NOMO-1 treated with dmso at 0.1 percent for 144 hours (cell line): Measurements from ENCODE around the gene RAF1.

Experiments
- DNase-seq: peaks from one replicate; lab custom pipeline; 2025; ENCODE audit not compliant: unreplicated experiment; lab: John Stamatoyannopoulos, UW

The RAF1 gene

DNA sequence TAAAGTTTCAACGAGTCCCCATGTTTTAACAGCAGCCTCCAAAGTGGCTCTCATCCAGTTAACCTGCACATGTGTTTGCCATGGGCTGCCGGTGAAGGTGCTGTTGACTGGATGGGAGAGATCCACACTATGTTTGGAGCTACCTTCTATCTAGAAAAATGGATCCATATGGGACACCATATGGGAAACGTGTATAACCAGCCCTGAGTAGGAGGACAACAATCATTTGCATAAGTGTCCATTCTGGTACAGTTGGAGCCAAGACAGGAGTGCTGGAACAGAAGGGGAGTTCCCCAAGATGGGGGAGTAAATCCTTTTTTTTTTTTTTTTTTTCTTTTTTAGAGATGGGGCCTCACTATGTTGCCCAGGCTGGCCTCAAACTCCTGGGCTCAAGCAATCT, 70.4 kb downstream of the RAF1 start:
- no peak for DNase-seq

- DNase-seq, result no peak
Observed at GRCh38 chr3:12591997-12592715, 71.8 kb downstream of the RAF1 start.

- DNase-seq, result no peak
Observed at GRCh38 chr3:12591456-12591855, 72.5 kb downstream of the RAF1 start.

DNA sequence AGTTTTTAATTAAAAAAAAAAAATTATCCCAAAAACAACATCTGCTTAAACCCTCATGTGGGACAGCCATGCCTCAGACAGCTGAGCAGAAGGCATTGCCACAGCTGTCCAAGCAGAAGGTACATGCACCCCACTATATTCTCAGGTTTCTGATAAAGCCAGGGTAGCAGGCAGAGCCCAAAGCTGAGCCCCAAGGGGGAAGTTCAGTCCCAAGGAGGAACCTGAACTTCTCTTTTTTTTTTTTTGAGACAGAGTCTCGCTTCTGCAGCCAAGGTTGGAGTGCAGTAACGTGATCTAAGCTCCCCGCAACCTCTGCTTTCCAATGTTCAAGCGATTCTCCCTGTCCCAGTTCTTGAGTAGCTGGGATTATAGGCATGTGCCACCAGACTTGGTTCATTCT, 73.8 kb downstream of the RAF1 start:
- DNase-seq, result peak; percentile 10

GRCh38 chr3:12588039-12589009, 75.6 kb downstream of the RAF1 start:
- no peak for DNase-seq

GRCh38 chr3:12586403-12586802, 77.5 kb downstream of the RAF1 start:
- DNase-seq, result no peak

- DNase-seq, result no peak
Observed at GRCh38 chr3:12585970-12586369, 77.9 kb downstream of the RAF1 start.

DNA sequence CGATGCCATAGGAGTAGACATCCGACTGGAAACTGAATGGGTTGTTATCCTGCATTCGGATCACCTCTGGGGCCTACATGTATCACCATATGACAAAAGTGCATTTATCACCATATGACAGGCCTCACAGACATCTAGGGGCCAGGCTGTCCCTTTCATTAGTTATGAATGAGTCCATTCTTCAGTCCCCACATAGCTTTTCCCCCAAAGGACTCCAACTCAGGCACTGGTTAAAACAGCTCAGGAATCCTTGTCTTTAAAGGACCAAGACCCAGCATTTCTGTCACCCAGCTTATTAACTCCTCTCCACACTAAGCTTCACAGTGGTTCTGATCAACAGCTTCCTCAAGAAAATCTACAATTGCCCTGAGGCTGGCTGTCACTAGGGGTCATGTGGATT, 78.7 kb downstream of the RAF1 start:
- no peak for DNase-seq

DNA sequence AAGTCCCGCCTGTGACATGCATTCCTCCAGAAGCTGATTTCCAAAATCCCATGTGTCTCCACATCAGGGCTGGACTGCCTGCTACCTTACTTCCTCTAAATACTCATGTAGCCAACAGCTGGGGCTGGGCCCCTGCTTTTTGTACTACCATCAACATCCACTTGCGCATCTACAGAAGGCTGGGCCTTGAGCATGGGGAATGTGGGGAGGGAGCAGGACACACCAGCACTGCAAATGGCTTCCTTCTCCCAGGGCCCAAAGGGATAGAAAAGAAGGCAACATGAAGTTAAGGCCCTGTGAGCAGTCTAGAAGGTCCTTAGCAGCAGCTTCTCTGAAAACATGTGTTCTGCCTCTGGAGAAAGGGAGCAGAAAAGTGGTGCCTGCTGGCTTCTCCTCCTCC, 79.8 kb downstream of the RAF1 start:
- DNase-seq, result no peak

DNA sequence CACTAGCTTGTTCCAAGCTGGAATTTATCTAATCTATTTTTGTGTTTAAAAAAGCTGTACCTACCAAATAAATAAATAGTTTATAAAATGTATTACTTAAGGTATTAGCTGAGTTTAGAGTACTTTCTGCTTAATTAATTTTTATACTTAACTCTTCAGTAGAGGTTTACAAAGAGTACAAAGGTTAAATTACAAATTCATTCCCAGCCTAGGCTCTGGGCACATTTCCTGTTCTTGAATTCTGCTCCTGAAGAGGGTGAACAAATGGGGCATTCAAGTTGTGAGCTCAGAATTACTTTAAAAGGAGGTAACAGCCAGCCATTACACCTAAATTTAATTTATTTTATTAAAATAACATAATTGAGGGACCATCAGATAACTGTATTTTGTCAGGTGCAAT, 80.6 kb downstream of the RAF1 start:
- no peak for DNase-seq

DNA sequence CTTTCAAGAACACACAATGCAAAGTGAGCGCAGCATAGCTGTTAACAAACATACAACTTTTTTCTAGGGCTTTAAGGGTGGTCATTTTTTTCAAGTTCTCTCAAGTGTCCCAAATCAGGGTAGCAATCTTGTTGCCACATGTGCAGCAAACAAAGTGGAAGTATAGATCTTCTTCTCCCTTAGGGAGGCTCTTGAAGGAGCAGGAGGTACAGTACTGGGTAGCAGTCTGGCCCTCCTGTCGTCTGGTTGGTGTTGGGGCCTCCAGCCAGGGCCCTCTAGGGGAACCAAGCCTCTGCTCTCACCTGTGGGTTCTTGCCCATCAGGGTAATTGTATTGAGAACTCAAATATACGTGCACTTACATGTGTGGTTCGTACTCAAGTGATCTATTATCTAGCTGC, 81.2 kb downstream of the RAF1 start:
- DNase-seq, result no peak

DNA sequence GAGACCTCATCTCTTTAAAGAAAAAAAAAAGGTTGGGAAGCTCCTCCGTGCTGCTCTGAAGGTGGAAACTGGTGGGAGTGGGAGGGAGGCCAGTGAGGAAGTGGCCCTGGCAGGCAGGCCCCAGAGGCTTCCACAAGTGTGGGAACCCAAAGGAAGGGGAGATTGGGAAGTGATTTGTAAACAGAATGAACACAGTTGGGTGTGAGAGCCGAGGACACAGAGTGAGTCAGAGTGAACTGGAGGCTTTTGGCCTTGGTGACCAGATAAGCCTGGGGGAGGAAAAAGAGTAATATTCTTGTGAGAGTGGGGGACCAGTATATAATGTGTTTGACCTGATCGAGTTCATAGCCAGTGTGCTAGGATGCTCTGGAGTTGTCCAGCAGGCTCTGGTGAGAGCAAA, 84.0 kb downstream of the RAF1 start:
- no peak for DNase-seq

- DNase-seq, result no peak
Observed at GRCh38 chr3:12579456-12579855, 84.5 kb downstream of the RAF1 start.

DNA sequence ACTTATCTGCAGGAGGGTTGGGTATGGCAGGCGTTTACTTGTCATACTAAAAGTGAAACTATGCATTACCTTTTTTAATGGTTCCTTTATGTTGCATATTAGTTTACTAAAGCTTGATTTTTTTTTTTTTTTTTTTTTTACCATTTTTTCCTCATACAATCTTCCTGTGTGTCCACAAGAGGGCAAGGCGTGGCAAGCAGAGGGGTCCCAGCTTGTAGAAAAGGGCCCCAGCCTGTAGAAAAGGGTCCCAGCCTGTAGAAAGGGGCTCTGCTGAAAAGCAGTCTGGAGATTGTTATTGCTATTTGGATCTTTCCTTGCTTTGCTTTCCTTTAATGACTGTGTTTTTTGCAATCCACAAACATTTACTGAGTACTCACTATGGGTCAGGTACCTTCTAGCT, 85.2 kb downstream of the RAF1 start:
- no peak for DNase-seq

GRCh38 chr3:12577379-12577778, 86.5 kb downstream of the RAF1 start:
- DNase-seq, result no peak

GRCh38 chr3:12574661-12575060, 89.3 kb downstream of the RAF1 start:
- DNase-seq, result no peak

- DNase-seq, result no peak
Observed at GRCh38 chr3:12574131-12574530, 89.8 kb downstream of the RAF1 start.

- DNase-seq, result no peak
Observed at GRCh38 chr3:12571986-12572385, 91.9 kb downstream of the RAF1 start.

DNA sequence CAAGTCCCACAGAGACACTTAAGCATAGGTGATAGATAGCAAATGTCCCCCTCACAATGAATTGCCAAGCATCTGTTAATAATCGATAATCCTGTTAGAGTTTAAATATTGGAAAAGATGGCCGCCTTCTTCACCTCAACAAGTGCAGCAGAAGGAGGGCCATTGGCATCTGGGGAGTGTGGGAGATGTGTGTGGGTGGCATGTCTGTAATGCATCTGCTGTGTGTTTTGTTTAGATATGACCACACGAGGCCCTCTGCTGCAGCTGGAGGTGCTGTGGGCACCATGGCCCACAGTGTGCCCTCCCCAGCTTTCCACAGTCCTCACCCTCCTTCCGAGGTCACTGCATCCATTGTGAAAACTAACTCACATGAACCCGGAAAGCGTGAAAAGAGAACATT, 94.1 kb downstream of the RAF1 start:
- DNase-seq, result no peak

DNA sequence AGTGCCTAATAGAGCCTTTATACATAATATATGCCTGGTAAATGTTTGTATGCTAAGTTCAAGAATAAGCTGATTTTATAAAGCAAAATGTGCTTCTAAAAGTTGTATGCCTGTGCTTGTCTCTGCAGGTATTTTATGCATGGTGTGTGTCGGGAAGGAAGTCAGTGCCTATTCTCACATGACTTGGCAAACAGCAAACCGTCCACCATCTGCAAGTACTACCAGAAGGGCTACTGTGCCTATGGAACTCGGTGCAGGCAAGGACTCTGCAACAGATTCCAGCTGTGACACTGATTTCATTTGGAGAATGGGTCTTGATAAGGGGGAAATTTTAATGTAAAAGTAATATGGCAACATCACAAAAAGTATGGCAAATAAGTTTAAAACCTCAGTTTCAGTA, 95.2 kb downstream of the RAF1 start:
- no peak for DNase-seq

- DNase-seq, result no peak
Observed at GRCh38 chr3:12566976-12567375, 96.9 kb downstream of the RAF1 start.

GRCh38 chr3:12562451-12562850, 101.5 kb downstream of the RAF1 start:
- no peak for DNase-seq
